GM06990 (cell line): Measurements from ENCODE around the gene YIPF3.
"Not testable (repeated sequence)": the region's sequence is repeated elsewhere in the genome, so short reads cannot be mapped to it uniquely, and the experiment has no call there.

Source experiments
- DNase-seq: peaks from one replicate; pipeline ENCODE4 v3.0.0-alpha.2; 2011; ENCODE audit not compliant: insufficient read length; ENCODE audit errors: extremely low read depth
- H3K27me3 ChIP-seq: replicated peaks from 2 replicates; pipeline ENCODE4 v1.6.0; 2011; ENCODE audit warnings: low read length; ENCODE audit not compliant: control insufficient read depth, insufficient read depth
- H3K36me3 ChIP-seq: 2 replicates; pipeline ENCODE4 v1.5.1; 2011; ENCODE audit warnings: low read length; ENCODE audit not compliant: control insufficient read depth, insufficient read depth
- H3K4me3 ChIP-seq: replicated peaks from 2 replicates; pipeline ENCODE4 v1.5.1; 2011; ENCODE audit warnings: low read depth, mild to moderate bottlenecking, control low read depth, low read length
- TF ChIP-seq, protein P1 (sequence below): IDR thresholded peaks from 2 replicates; pipeline ENCODE4 v1.5.1; 2011; ENCODE audit warnings: low read length, control low read depth, mild to moderate bottlenecking, inconsistent platforms; ENCODE audit not compliant: insufficient read depth, poor library complexity, severe bottlenecking

Gene YIPF3

DNA sequence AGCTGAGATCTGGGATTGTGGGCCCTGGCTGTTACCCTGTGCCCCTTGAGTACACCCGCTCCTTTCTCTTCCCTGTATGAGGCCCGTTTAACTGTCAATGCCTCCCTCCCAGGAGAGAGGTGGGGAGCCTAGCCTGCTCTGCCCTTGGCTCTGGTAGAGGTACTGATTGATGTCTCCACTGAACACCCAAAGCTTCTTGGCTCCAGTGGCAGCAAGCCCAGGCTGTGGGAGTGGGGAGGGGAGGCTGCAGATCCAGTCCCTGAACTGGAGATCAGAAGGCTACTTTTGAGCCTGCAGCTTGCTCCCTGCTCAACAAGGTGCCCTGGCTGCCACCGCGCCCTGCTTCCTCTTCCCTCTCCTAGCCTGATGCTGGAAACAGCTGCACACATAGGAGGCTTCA is 14.1 kb downstream of the YIPF3 start:
- TF ChIP-seq, protein P1, sequence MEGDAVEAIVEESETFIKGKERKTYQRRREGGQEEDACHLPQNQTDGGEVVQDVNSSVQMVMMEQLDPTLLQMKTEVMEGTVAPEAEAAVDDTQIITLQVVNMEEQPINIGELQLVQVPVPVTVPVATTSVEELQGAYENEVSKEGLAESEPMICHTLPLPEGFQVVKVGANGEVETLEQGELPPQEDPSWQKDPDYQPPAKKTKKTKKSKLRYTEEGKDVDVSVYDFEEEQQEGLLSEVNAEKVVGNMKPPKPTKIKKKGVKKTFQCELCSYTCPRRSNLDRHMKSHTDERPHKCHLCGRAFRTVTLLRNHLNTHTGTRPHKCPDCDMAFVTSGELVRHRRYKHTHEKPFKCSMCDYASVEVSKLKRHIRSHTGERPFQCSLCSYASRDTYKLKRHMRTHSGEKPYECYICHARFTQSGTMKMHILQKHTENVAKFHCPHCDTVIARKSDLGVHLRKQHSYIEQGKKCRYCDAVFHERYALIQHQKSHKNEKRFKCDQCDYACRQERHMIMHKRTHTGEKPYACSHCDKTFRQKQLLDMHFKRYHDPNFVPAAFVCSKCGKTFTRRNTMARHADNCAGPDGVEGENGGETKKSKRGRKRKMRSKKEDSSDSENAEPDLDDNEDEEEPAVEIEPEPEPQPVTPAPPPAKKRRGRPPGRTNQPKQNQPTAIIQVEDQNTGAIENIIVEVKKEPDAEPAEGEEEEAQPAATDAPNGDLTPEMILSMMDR, result no peak
- peaks cover 37% of the 10 kb centered on the region for H3K36me3 ChIP-seq
- H3K27me3 ChIP-seq, result no peaks in the 10 kb centered on the region
- no peak for DNase-seq
- no peak overlapping the region for H3K4me3 ChIP-seq

DNA sequence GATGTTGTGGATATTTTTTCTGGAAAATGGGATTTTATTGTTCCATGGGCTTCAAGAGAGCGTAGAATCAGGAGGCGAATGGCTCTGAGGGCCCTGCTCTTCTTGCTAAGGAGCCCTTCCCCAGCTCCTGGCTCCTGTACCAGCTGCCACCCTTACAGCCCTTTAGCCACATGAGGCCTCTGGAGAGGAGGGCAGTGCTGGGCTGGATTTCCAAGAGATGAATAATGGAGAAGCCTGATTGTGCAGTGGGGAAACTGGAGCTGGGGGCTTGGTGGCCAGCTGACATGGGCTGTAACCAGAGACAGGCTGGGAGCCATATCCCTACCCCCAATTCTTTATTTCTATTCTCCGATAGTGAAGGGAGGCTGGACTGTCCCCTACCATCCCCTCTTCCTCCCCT is 15.8 kb downstream of the YIPF3 start:
- TF ChIP-seq, protein P1, result no peak
- no peak for DNase-seq
- Histone ChIP-seq H3K4me3 (no peak overlapping the region), H3K36me3 (peaks cover 37% of the 10 kb centered on the region), H3K27me3 (no peaks in the 10 kb centered on the region)

DNA sequence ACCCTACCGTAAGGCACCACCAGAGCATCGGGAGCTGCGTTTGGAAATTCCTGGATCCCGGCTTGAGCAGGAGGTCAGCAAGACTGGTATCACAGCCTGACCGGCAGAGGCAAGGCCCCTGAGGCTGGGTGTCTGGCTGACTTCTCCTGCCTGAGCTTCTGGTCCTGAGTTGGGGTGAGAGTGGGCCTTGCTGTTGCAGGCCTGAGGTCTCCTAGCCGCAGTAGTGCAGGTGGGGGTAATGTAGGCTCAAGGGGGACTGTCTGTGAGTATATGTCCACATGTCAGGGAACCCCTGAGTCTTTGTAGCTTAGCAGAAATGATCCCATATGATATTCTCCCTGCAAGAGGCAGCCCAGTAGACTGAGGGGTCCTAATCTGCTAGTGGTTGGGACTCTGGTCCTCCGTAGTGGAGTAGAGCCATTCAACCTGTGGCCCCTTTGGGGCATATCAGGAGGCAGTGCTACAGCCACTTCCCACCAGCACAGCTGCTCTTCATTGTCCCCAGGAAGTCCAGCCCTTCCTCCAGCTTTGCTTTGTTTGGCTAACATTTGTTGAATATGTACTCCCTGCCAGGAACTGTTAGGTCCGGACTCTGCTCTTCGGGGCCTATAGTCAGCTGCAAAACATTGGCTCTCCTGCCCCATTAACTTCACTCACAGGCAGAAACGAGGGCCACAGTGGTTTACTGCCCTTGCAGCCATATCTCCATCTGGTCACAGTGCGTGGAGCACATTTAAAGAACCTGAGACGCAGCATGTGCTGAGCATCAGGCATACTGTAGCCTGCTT is 17.5 kb downstream of the YIPF3 start:
- no peak for DNase-seq
- peaks cover 32% of the 10 kb centered on the region for H3K36me3 ChIP-seq
- H3K4me3 ChIP-seq, result no peak overlapping the region
- TF ChIP-seq, protein P1, result no peak
- H3K27me3 ChIP-seq, result no peaks in the 10 kb centered on the region

DNA sequence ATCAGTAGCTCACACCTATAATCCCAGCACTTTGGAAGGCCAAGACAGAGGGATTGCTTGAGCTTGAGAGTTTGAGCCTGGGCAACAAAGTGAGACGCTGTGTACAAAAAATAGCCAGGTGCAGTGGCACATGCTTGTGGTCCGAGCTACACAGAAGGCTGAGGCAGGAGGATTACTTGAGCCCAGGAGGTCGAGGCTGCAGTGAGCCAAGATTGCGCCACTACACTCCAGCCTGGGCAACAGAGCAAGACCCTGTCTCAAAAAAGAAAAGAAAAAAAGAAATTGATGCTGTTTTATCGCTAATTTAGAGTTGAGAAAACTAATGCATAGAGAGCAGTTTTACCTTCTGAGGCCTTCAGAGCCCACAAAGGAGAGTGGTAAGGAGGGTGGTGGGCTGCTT is 18.4 kb downstream of the YIPF3 start:
- not testable (repeated sequence) for DNase-seq, H3K4me3 ChIP-seq, H3K27me3 ChIP-seq
- H3K36me3 ChIP-seq, result peaks cover 28% of the 10 kb centered on the region

DNA sequence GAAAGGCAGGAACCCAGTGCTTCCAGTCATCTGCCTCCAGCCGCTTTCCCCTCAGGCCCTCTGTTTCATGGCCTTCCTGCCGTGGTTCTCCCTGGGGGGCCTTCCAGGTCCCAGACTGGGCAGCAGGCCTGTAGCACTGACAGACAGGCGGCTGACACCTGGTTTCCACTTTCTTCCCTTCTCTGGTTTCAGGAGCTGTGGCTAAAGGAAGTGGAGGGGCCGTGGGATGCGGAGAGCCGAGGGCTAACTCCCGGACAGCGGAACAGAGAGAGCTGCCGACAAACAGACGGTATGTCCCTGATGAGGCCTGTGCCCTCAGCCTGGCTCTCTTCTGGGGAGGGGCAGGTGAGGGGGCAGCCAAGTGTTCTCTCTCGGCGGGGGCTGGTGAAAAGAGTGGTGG is 19.0 kb downstream of the YIPF3 start:
- DNase-seq, result no peak
- Histone ChIP-seq H3K36me3 (peaks cover 25% of the 10 kb centered on the region), H3K27me3 (no peaks in the 10 kb centered on the region), H3K4me3 (no peak overlapping the region)
- TF ChIP-seq, protein P1, result no peak

DNA sequence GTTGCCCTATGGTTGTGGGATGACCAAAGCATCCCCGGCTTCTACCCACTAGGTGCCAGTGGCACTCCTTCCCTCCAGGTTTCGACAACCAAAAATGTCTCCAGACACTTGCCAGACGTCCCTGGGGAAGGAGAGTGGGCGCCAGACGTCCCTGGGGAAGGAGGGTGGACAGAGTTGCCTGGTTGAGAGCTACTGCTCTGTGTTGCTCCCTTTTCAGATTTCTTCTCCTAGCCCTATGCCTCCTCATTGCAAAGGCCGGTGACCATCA is 19.7 kb downstream of the YIPF3 start:
- no peak overlapping the region for H3K4me3 ChIP-seq
- TF ChIP-seq, protein P1, result no peak
- DNase-seq, result no peak
- H3K27me3 ChIP-seq, result no peaks in the 10 kb centered on the region
- peaks cover 22% of the 10 kb centered on the region for H3K36me3 ChIP-seq
